AG04450 (cell line): ENCODE data around the gene FTH1. TPM values are rescaled to one million over a fixed set of nuclear protein-coding genes. Genes with fewer than 3 reads are reported as not detected.

Experiments used
- CTCF ChIA-PET: fragments of 300-600, 350-600 bp; formaldehyde crosslinking; extraction: SDS; loops from one replicate; lab custom pipeline; 2022; ENCODE audit warnings: antibody characterized with exemption, inconsistent platforms; lab: Charles Lee
- POLR2A ChIA-PET: fragments of 350-600 bp; formaldehyde crosslinking; extraction: SDS; loops from one replicate; lab custom pipeline; 2021; ENCODE audit warnings: antibody characterized with exemption, inconsistent platforms; lab: Yijun Ruan, JAX
- DNase-seq: peaks from one replicate; pipeline ENCODE4 v3.0.0-alpha.2; 2011; ENCODE audit warnings: low read depth, low spot score
- H3K27ac ChIP-seq: one replicate; pipeline ENCODE4 v1.5.1; 2012; ENCODE audit warnings: low read depth, low read length, control low read depth
- H3K27me3 ChIP-seq: one replicate; pipeline ENCODE4 v1.6.0; 2012; ENCODE audit warnings: low read length; ENCODE audit not compliant: control insufficient read depth, insufficient read depth
- H3K4me3 ChIP-seq: 2 replicates; pipeline ENCODE4 v1.5.1; 2011; ENCODE audit warnings: mild to moderate bottlenecking, low read depth, low read length, control low read depth
- H3K9me3 ChIP-seq: 2 replicates; pipeline ENCODE4 v1.5.1; 2012; ENCODE audit warnings: low read length; ENCODE audit not compliant: control insufficient read depth, insufficient read depth
- polyA plus RNA-seq: library from polyadenylated mRNA; depleted of rRNA; stranded (reverse); fragments of >200 nt; gene quantifications from 2 replicates; pipeline ENCODE4 v1.2.3, GENCODE V29; 2011
- TF ChIP-seq, protein P1 (sequence below): IDR thresholded peaks from 2 replicates; pipeline ENCODE4 v1.5.1; 2011; ENCODE audit warnings: low read depth, low read length, control low read depth, inconsistent platforms

FTH1 gene
- polyA plus RNA-seq, 1 experiment, result 3,294 TPM

DNA sequence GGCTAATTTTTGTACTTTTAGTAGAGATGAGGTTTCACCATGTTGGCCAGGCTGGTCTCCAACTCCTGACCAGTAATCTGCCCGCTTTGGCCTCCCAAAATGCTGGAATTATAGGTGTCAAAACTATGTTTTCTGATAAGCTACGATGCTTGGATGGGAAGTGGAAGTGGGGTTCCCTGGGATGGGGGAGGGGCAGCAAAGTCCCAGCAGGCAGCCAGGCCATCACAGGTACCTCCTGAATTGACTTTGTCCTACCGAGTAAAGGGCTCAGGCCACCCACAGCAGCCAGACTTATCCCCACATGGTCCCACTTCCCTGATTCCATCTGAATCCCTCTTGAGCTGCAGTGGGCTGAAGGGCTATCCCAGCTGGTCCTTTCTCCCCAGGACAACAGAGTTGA is 6.9 kb downstream of the FTH1 start:
- no peak overlapping the region for H3K4me3 ChIP-seq
- TF ChIP-seq, protein P1, sequence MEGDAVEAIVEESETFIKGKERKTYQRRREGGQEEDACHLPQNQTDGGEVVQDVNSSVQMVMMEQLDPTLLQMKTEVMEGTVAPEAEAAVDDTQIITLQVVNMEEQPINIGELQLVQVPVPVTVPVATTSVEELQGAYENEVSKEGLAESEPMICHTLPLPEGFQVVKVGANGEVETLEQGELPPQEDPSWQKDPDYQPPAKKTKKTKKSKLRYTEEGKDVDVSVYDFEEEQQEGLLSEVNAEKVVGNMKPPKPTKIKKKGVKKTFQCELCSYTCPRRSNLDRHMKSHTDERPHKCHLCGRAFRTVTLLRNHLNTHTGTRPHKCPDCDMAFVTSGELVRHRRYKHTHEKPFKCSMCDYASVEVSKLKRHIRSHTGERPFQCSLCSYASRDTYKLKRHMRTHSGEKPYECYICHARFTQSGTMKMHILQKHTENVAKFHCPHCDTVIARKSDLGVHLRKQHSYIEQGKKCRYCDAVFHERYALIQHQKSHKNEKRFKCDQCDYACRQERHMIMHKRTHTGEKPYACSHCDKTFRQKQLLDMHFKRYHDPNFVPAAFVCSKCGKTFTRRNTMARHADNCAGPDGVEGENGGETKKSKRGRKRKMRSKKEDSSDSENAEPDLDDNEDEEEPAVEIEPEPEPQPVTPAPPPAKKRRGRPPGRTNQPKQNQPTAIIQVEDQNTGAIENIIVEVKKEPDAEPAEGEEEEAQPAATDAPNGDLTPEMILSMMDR, result no peak
- no peak overlapping the region for H3K27ac ChIP-seq
- ChIA-PET CTCF (interaction anchor here (0.6 to 14.7 kb wide), 5 partner anchors 13 to 147 kb away, joined by 4 to 135 read pairs (median 14); no protein-coding TSS in a partner anchor), POLR2A (interaction anchor here (1.3 kb wide), 1 partner anchor 11 kb away, joined by 8 read pairs; the partner anchor contains the start of gene BEST1)
- DNase-seq, result no peak
- peaks cover 4% of the 10 kb centered on the region; the same call in 1 of the 2 replicates for H3K9me3 ChIP-seq
- no peaks in the 10 kb centered on the region for H3K27me3 ChIP-seq

DNA sequence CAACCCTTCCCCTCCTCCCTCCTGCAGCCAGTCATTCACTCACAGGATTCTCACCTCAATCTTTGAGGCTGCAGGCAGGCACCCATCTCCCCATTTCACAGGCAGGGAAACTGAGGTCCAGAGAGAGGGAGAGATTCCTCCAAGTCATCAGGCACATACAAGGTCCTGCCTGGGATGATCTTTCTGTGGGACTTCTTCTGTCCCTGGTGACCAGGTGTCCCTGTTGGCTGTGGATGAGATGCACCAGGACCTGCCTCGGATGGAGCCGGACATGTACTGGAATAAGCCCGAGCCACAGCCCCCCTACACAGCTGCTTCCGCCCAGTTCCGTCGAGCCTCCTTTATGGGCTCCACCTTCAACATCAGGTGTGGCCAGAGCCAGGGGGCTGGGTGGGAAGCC is 7.8 kb downstream of the FTH1 start:
- Histone ChIP-seq H3K9me3 (peaks cover 4% of the 10 kb centered on the region; the same call in 1 of the 2 replicates), H3K27me3 (no peaks in the 10 kb centered on the region), H3K4me3 (no peak overlapping the region), H3K27ac (no peak overlapping the region)
- ChIA-PET CTCF (interaction anchor here (1.2 to 14.7 kb wide), 2 partner anchors 61 to 122 kb away, joined by 6 to 135 read pairs; no protein-coding TSS in a partner anchor), POLR2A (no interaction called here)
- no peak for DNase-seq
- TF ChIP-seq, protein P1, result no peak

DNA sequence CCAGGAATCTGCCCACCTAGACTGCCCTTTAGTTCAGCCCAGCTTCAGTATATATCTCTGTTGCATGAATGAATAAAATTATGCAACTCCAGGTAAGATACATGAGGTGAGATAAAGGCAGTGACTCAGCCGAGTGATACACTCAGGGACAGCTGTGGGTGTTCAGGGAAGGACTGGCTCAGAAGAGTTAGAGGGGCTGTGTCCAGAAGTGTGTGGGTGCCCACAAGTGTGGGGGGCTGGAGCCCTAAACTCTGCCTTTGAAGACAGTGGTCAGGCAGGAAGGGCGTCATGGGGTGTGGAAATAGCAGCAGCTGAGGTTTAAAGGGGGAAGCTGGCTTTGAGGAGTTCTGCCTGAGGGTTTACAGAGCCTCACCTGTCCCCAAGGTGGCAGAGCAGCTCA is 8.3 kb downstream of the FTH1 start:
- POLR2A ChIA-PET, result no interaction called here
- no peak for DNase-seq
- Histone ChIP-seq H3K9me3 (peaks cover 4% of the 10 kb centered on the region; the same call in 1 of the 2 replicates), H3K27me3 (no peaks in the 10 kb centered on the region), H3K4me3 (no peak overlapping the region), H3K27ac (no peak overlapping the region)
- TF ChIP-seq, protein P1, result no peak
- CTCF ChIA-PET, result interaction anchor here (1.2 to 14.7 kb wide), 2 partner anchors 60 to 122 kb away, joined by 6 to 135 read pairs; no protein-coding TSS in a partner anchor

DNA sequence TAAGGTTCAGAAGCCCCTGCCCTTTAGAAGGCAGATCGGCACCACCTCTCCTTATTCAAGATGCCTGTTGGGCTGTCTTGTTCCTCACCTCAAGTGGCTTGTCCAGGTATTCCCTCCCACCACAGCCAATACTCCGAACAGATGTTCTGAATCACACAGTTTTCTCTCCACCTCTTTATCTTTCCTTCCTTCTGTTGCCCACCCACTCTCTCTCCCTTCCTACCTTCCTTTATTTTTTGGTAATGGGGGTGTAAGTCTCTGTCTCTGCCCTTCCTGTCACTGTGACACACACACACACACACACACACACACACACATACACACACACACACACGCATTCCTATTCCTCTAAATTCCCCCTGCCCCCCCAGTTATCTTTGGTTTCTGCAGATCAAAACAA is 8.8 kb downstream of the FTH1 start:
- Histone ChIP-seq H3K9me3 (peaks cover 4% of the 10 kb centered on the region; the same call in 1 of the 2 replicates), H3K4me3 (no peak overlapping the region), H3K27ac (no peak overlapping the region), H3K27me3 (no peaks in the 10 kb centered on the region)
- POLR2A ChIA-PET, result interaction anchor here (0.7 kb wide), 1 partner anchor 14 kb away, joined by 3 read pairs; no protein-coding TSS in a partner anchor
- TF ChIP-seq, protein P1, result no peak
- DNase-seq, result no peak
- CTCF ChIA-PET, result interaction anchor here (14.7 kb wide), 1 partner anchor 123 kb away, joined by 135 read pairs; no protein-coding TSS in a partner anchor

DNA sequence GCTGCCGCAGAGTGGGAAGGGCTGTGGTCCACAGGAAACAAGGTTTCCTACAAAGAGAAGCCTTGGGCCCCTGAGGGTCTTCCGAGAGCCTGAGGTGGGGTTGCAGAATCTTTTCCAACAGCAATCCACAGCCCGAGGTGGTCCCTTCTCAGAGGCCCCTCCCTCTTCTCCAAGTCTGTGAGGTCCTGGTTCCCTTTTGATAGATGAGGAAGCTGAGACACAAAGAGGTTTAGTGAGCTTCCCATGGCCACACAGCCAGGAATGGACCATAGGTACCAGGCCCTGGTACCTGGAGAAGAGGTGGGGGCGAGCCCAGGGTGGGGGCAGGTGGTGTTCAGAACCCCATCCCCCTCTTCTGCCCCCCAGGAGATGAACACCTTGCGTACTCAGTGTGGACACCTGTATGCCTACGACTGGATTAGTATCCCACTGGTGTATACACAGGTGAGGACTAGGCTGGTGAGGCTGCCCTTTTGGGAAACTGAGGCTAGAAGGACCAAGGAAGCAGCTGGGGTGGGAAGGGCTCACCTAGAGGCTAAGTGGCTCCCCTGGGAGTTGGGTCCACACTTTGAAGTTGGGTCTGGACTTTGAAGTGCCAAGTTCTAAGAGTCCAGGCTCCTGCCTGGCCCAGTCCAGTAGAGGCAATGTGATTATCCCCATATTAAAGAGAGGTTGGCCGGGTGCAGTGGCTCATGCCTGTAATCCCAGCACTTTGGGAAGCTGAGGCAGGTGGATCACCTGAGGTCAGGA is 10.2 kb downstream of the FTH1 start:
- TF ChIP-seq, protein P1, result no peak
- Histone ChIP-seq H3K4me3 (no peak overlapping the region), H3K27me3 (no peaks in the 10 kb centered on the region), H3K27ac (no peak overlapping the region), H3K9me3 (peaks cover 4% of the 10 kb centered on the region; the same call in 1 of the 2 replicates)
- ChIA-PET CTCF (interaction anchor here (0.6 to 1.9 kb wide), 3 partner anchors 9 to 124 kb away, joined by 3 to 6 read pairs (median 6); no protein-coding TSS in a partner anchor), POLR2A (no interaction called here)
- no peak for DNase-seq
